Large intestine (tissue), 3 donors: ENCODE measurements around the gene SLC1A7. TPM values are rescaled to one million over a fixed set of nuclear protein-coding genes. Genes with fewer than 3 reads are reported as not detected.

ENCODE experiments used
- DNase-seq, 2 donors: peaks; one replicate each; pipeline versions ENCODE4 v3.0.0 to v3.0.0-alpha.2; 2013
- H3K27ac ChIP-seq: one replicate; pipeline ENCODE4 v1.5.1; 2013; ENCODE audit warnings: low read length
- H3K27me3 ChIP-seq: 2 replicates; pipeline ENCODE4 v1.6.1; 2013; ENCODE audit warnings: low read length; ENCODE audit not compliant: control insufficient read depth, insufficient read depth
- H3K36me3 ChIP-seq: 2 replicates; pipeline ENCODE4 v1.6.1; 2013; ENCODE audit warnings: low read length; ENCODE audit not compliant: control insufficient read depth, insufficient read depth
- H3K4me1 ChIP-seq: one replicate; pipeline ENCODE4 v1.6.1; 2013; ENCODE audit warnings: low read length; ENCODE audit not compliant: control insufficient read depth, insufficient read depth
- H3K4me3 ChIP-seq: one replicate; pipeline ENCODE4 v1.5.1; 2013; ENCODE audit warnings: low read length
- H3K9me3 ChIP-seq: one replicate; pipeline ENCODE4 v1.6.1; 2013; ENCODE audit warnings: mild to moderate bottlenecking, low read depth, low read length, moderate library complexity; ENCODE audit not compliant: control insufficient read depth
- WGBS: methylation state at CpG from one replicate; pipeline ENCODE4 v1.1.5; 2013; ENCODE audit warnings: low lambda C conversion rate; ENCODE audit not compliant: insufficient coverage; 5-methylcytosine and 5-hydroxymethylcytosine counted together
- polyA plus RNA-seq: library from polyadenylated mRNA; unstranded; fragments of 120-200 nt; gene quantifications from one replicate; pipeline ENCODE4 v1.2.1, GENCODE V29; 2013

Gene SLC1A7
- polyA plus RNA-seq, 1 donor = 0.40 TPM

- H3K36me3 ChIP-seq = no peaks in the 10 kb centered on the region
- H3K4me1 ChIP-seq = peaks cover 4% of the 10 kb centered on the region
- no peak for DNase-seq
- no peak overlapping the region for H3K4me3 ChIP-seq
- no peak overlapping the region for H3K27ac ChIP-seq
- peaks cover 12% of the 10 kb centered on the region for H3K27me3 ChIP-seq
- WGBS = no CpG with 5 or more reads among the region's 2 CpGs
- H3K9me3 ChIP-seq = peaks cover 7% of the 10 kb centered on the region
Observed at GRCh38 chr1:53067886-53068285, 74.6 kb downstream of the SLC1A7 start.

GRCh38 chr1:53066891-53067738 is 75.3 kb downstream of the SLC1A7 start:
- Histone ChIP-seq H3K4me3 (no peak overlapping the region), H3K36me3 (no peaks in the 10 kb centered on the region), H3K4me1 (peaks cover 7% of the 10 kb centered on the region), H3K9me3 (peaks cover 10% of the 10 kb centered on the region), H3K27ac (no peak overlapping the region), H3K27me3 (peaks cover 19% of the 10 kb centered on the region)
- WGBS = no CpG with 5 or more reads among the region's 13 CpGs
- no peak for DNase-seq

GRCh38 chr1:53066488-53066887 is 76.0 kb downstream of the SLC1A7 start:
- no peaks in the 10 kb centered on the region for H3K36me3 ChIP-seq
- H3K27ac ChIP-seq = no peak overlapping the region

GRCh38 chr1:53065391-53065790 is 77.0 kb downstream of the SLC1A7 start:
- no CpG with 5 or more reads among the region's 7 CpGs for WGBS

More at GRCh38 chr1:53066488-53066887, 76.0 kb downstream of the SLC1A7 start:
- Histone ChIP-seq H3K9me3 (peaks cover 10% of the 10 kb centered on the region), H3K4me3 (no peak overlapping the region), H3K27me3 (peaks cover 23% of the 10 kb centered on the region), H3K4me1 (peaks cover 10% of the 10 kb centered on the region)
- no CpG with 5 or more reads among the region's 6 CpGs for WGBS
- no peak for DNase-seq

GRCh38 chr1:53063744-53064515 is 78.5 kb downstream of the SLC1A7 start:
- peaks cover 12% of the 10 kb centered on the region for H3K4me1 ChIP-seq
- no peaks in the 10 kb centered on the region for H3K36me3 ChIP-seq
- WGBS = no CpG with 5 or more reads among the region's 9 CpGs
- no peak overlapping the region for H3K4me3 ChIP-seq
- H3K27ac ChIP-seq = no peak overlapping the region
- H3K9me3 ChIP-seq = peaks cover 6% of the 10 kb centered on the region
- peaks cover 37% of the 10 kb centered on the region for H3K27me3 ChIP-seq
- DNase-seq = no peak

More at GRCh38 chr1:53065391-53065790, 77.0 kb downstream of the SLC1A7 start:
- Histone ChIP-seq H3K36me3 (no peaks in the 10 kb centered on the region), H3K27ac (no peak overlapping the region), H3K4me3 (no peak overlapping the region), H3K4me1 (peaks cover 12% of the 10 kb centered on the region), H3K9me3 (peaks cover 10% of the 10 kb centered on the region), H3K27me3 (peaks cover 33% of the 10 kb centered on the region)
- no peak for DNase-seq

GRCh38 chr1:53062708-53063591 is 79.5 kb downstream of the SLC1A7 start:
- H3K36me3 ChIP-seq = no peaks in the 10 kb centered on the region
- WGBS = no CpG with 5 or more reads among the region's 61 CpGs
- peaks cover 12% of the 10 kb centered on the region for H3K4me1 ChIP-seq
- DNase-seq = peak in 1 of 2 donors; percentile 20
- peak overlapping the region; percentile 52 for H3K4me3 ChIP-seq
- peaks cover 6% of the 10 kb centered on the region for H3K9me3 ChIP-seq
- peaks cover 37% of the 10 kb centered on the region for H3K27me3 ChIP-seq
- no peak overlapping the region for H3K27ac ChIP-seq

- Histone ChIP-seq H3K9me3 (peaks cover 6% of the 10 kb centered on the region), H3K4me3 (peak within 1 kb of the TSS; percentile 52), H3K4me1 (peaks cover 12% of the 10 kb centered on the region), H3K27ac (no peak within 1 kb of the TSS), H3K36me3 (no peaks in the 10 kb centered on the region), H3K27me3 (peaks cover 37% of the 10 kb centered on the region)
- WGBS = no CpG with 5 or more reads among the region's 73 CpGs
- DNase-seq = peak in 1 of 2 donors; percentile 33
Observed at GRCh38 chr1:53061859-53062707, 80.4 kb downstream of the SLC1A7 start, which contains the start of gene PODN. PODN (plus strand) TSS chr1:53062213; CDS start chr1:53069856, 7,643 bp downstream.

DNA sequence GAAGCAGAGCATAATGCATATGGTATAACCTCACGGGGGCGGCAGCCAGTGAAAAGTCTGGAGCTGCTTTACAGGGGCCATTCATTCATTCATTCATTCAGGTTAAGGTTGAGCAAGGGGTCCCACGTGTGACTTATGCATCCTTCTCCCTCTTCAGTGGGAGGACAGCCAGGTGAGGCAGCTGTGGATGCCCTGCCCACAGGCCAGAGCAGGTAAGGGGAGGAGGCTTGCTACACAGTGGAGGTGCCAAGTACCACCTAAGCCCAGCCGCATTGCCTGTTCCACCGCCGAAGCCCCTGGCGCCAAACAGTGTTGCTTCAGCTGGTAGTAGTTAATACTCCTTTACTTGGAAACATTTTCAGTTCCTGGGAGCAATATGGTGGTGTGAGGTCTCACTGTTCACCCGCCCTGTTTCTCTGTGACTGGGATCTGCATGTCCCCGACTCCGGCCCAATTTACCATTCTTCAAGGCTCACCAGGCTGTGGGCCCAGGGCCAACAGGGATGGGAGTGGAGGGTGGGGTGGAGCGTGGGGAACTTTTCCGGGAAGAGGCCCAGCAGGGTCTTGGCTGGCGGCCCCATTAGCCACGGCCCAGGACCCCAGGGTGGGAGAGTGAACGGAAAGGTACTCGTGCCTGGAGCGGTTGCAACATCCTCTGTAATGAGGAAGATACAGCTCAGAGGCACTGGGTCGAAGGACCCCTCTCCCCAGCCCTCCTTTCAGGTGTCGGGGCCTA is 81.1 kb downstream of the SLC1A7 start:
- H3K4me3 ChIP-seq = peak overlapping the region; percentile 52
- peak in 1 of 2 donors; percentile 40 for DNase-seq
- H3K27ac ChIP-seq = no peak overlapping the region
- H3K36me3 ChIP-seq = no peaks in the 10 kb centered on the region
- H3K4me1 ChIP-seq = peaks cover 12% of the 10 kb centered on the region
- peaks cover 37% of the 10 kb centered on the region for H3K27me3 ChIP-seq
- no CpG with 5 or more reads among the region's 19 CpGs for WGBS
- H3K9me3 ChIP-seq = peaks cover 6% of the 10 kb centered on the region

DNA sequence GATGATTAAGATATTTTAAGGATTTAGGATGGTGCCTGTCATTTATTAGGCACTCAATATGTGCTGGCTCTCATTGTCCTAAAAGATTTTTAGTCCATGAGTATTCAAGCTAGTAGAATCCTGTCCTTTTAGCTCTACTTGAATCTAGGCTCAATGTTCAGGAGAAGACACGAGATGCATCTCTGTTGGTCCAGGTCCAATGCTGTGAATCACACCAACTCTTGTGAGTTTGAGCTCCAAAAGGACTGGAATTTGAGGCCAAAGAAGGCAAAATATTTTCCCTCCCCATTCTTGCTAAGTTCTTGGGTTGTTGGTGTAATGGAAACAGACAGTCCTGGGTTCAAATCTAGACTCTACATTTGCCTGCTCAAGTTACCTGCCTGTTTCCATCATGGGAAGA is 81.9 kb downstream of the SLC1A7 start:
- Histone ChIP-seq H3K9me3 (peaks cover 6% of the 10 kb centered on the region), H3K36me3 (no peaks in the 10 kb centered on the region), H3K27me3 (peaks cover 37% of the 10 kb centered on the region), H3K4me1 (peaks cover 12% of the 10 kb centered on the region), H3K4me3 (no peak overlapping the region), H3K27ac (no peak overlapping the region)
- no peak for DNase-seq
- WGBS = no CpG with 5 or more reads among the region's 1 CpG
